BE2C (cell line): Measurements from ENCODE around the gene PPIL6. TPM values are rescaled to one million over a fixed set of nuclear protein-coding genes. Genes with fewer than 3 reads are reported as not detected.

Experiments
- DNase-seq: peaks from one replicate; pipeline ENCODE4 v3.0.0-alpha.2; 2020
- H3K27me3 ChIP-seq: fragments of 250-450 bp; sonication (Bioruptor Pico); 2 replicates; pipeline ENCODE4 v1.5.1; 2020; ENCODE audit warnings: mild to moderate bottlenecking
- H3K36me3 ChIP-seq: fragments of 250-450 bp; sonication (Bioruptor Pico); 2 replicates; pipeline ENCODE4 v1.5.1; 2020; ENCODE audit warnings: mild to moderate bottlenecking
- H3K4me1 ChIP-seq: fragments of 250-450 bp; sonication (Bioruptor Pico); 2 replicates; pipeline ENCODE4 v1.5.1; 2020
- H3K4me3 ChIP-seq: 2 replicates; pipeline ENCODE4 v1.5.1; 2011; ENCODE audit warnings: low read depth, low read length
- H3K9me3 ChIP-seq: fragments of 250-450 bp; sonication (Bioruptor Pico); 2 replicates; pipeline ENCODE4 v1.5.1; 2020
- CTCF ChIP-seq: IDR thresholded peaks from 2 replicates; pipeline ENCODE4 v1.5.1; 2012; ENCODE audit warnings: mild to moderate bottlenecking, low read depth, low read length
- polyA plus RNA-seq: library from polyadenylated mRNA; unstranded; fragments of >200 nt; gene quantifications from one replicate; pipeline ENCODE4 v1.2.1, GENCODE V29; 2012; ENCODE audit warnings: low read depth, missing spikeins; ENCODE audit not compliant: insufficient read length, insufficient read depth

PPIL6 gene
- 0.48 TPM for polyA plus RNA-seq

GRCh38 chr6:109440331-109441068 lies at the start of gene PPIL6, which contains the start of gene SMPD2:
PPIL6 (minus strand) TSS chr6:109440628; CDS start chr6:109440590, 38 bp downstream.
SMPD2 (plus strand) TSS chr6:109440724; CDS start chr6:109441122, 398 bp downstream.
- no peaks in the 10 kb centered on the region; the same call in 1 of the 2 replicates for H3K27me3 ChIP-seq
- peak; percentile 42 for TF ChIP-seq CTCF
- H3K9me3 ChIP-seq = no peaks in the 10 kb centered on the region
- H3K4me1 ChIP-seq = no peaks in the 10 kb centered on the region; the same call in 1 of the 2 replicates
- peak within 1 kb of the TSS; percentile 92 for H3K4me3 ChIP-seq
- H3K36me3 ChIP-seq = peaks cover 26% of the 10 kb centered on the region
- peak; percentile 94 for DNase-seq

- DNase-seq = no peak
- no peak overlapping the region for H3K4me3 ChIP-seq
Measured at GRCh38 chr6:109488001-109488400, 47.6 kb upstream of the PPIL6 start.

GRCh38 chr6:109486068-109486467 lies 45.6 kb upstream of the PPIL6 start:
- H3K36me3 ChIP-seq = peaks cover 14% of the 10 kb centered on the region
- no peak for DNase-seq
- H3K4me3 ChIP-seq = no peak overlapping the region
- TF ChIP-seq CTCF = no peak
- peaks cover 6% of the 10 kb centered on the region; the same call in 1 of the 2 replicates for H3K27me3 ChIP-seq
- H3K4me1 ChIP-seq = peaks cover 6% of the 10 kb centered on the region; the same call in 1 of the 2 replicates
- no peaks in the 10 kb centered on the region for H3K9me3 ChIP-seq

More at GRCh38 chr6:109488001-109488400, 47.6 kb upstream of the PPIL6 start:
- Histone ChIP-seq H3K27me3 (peaks cover 11% of the 10 kb centered on the region), H3K9me3 (no peaks in the 10 kb centered on the region), H3K4me1 (no peaks in the 10 kb centered on the region), H3K36me3 (no peaks in the 10 kb centered on the region)
- TF ChIP-seq CTCF = no peak

GRCh38 chr6:109485266-109485935 lies 45.0 kb upstream of the PPIL6 start:
- no peak for DNase-seq
- no peak overlapping the region for H3K4me3 ChIP-seq
- H3K27me3 ChIP-seq = peaks cover 6% of the 10 kb centered on the region; the same call in 1 of the 2 replicates
- peaks cover 21% of the 10 kb centered on the region for H3K36me3 ChIP-seq
- no peak for TF ChIP-seq CTCF
- no peaks in the 10 kb centered on the region for H3K9me3 ChIP-seq
- H3K4me1 ChIP-seq = peaks cover 6% of the 10 kb centered on the region; the same call in 1 of the 2 replicates

GRCh38 chr6:109484122-109484521 lies 43.7 kb upstream of the PPIL6 start:
- Histone ChIP-seq H3K4me3 (no peak overlapping the region), H3K9me3 (no peaks in the 10 kb centered on the region), H3K36me3 (peaks cover 29% of the 10 kb centered on the region), H3K4me1 (peaks cover 6% of the 10 kb centered on the region; the same call in 1 of the 2 replicates), H3K27me3 (peaks cover 6% of the 10 kb centered on the region; the same call in 1 of the 2 replicates)
- TF ChIP-seq CTCF = no peak
- no peak for DNase-seq

GRCh38 chr6:109483735-109484057 lies 43.3 kb upstream of the PPIL6 start:
- no peak for TF ChIP-seq CTCF
- peaks cover 31% of the 10 kb centered on the region for H3K36me3 ChIP-seq
- H3K4me3 ChIP-seq = peak overlapping the region; percentile 57
- H3K4me1 ChIP-seq = peaks cover 6% of the 10 kb centered on the region; the same call in 1 of the 2 replicates
- H3K27me3 ChIP-seq = peaks cover 6% of the 10 kb centered on the region; the same call in 1 of the 2 replicates
- no peaks in the 10 kb centered on the region for H3K9me3 ChIP-seq
- DNase-seq = no peak
